Inferior parietal cortex (tissue), 1 donor: Measurements from ENCODE around the gene EIF6.
A peak's percentile ranks its signal among the peaks of the same experiment; 100 is the strongest.
"Not testable (repeated sequence)": the region's sequence is repeated elsewhere in the genome, so short reads cannot be mapped to it uniquely, and the experiment has no call there.

Experiments used
- DNase-seq: peaks from one replicate; pipeline ENCODE4 v3.0.0-alpha.2; 2016; ENCODE audit errors: extremely low spot score

The EIF6 gene

DNA sequence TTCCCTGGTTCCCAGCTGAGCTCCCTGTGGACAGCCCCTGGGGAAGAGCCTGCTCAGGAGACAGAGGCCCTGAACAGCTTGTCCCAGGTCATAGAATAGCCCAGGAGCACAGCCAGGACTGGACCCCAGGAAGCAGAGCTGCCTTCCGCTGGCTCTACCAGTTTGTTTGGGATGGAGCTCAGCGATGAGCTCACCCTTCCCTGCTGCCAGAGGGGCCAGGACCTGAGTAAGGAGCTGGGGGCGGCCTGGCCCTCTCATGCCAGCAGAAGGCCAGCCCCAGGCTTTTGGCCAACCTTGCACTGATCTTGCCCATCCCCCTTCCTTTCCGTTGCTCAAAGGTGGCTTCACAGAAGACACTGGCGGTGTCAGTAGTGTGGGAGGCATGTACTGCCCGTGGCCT, 24.1 kb downstream of the EIF6 start:
- no peak for DNase-seq

DNA sequence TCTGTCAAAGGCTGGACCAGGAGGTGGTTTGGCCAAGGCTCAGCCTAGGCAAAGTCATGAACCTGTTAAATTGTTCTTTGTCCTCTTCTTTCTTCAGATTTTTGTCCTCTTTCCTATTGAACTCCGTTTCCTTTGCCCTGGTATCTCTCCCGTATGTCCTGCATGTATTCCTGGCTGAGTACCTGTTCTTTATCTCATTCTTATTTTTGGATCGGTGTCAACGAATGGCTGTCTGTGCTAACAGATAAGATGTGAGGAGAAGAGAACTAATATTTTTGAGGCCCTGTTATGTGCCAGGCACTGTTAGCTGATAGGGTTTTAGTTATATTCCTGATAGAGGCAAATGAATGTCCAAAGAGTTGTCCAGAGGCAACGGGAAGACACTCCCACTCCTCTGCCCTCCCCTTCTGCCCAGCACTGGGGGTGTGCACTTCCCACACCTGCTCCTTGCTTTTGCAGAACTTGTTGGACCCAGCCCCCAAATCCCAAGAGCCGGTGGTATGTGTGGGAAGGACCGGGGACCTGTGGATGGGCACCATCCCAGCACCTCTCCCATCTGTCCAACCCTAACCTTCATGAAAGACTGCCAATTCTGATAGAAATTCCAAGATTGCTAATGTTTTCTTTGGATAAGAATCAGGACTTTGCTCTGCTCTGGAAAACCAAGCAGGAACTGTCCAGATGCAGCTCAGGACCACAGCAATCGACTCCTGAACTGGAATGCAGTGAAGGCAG, 27.2 kb downstream of the EIF6 start:
- no peak for DNase-seq

DNA sequence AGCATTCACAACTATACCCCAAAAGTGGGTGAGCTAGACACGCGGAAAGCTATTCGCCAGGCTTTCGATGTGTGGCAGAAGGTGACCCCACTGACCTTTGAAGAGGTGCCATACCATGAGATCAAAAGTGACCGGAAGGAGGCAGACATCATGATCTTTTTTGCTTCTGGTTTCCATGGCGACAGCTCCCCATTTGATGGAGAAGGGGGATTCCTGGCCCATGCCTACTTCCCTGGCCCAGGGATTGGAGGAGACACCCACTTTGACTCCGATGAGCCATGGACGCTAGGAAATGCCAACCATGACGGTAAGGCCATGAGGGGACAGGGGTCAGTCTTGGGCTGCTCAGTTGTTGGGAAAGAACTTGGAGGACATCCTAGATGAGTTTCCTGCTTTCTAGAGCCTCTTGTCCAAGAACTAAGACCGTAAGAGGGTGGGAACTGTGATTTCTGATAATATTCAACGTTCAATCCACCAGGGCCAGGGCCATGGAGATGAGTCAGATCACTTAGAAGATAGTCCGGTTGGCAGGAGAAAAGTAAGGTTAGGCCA, 30.0 kb downstream of the EIF6 start:
- DNase-seq: no peak

DNA sequence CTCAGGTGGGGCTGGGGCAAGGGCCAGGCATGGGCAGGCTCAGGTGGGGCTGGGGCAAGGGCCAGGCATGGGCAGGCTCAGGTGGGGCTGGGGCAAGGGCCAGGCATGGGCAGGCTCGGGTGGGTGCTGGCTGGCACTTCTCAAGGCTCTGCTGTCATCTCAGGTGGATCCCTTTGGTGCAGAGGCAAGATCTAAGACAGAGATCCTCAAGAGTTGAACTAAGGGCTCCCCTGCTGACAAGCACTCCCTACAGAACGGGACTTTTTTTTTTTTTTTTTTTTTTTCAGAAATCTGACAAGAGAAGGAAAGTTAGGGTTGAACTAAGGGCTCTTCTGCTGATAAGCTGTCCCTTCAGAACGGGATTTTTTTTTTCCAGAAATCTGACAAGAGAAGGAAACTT, 31.6 kb downstream of the EIF6 start:
- DNase-seq: no peak

DNA sequence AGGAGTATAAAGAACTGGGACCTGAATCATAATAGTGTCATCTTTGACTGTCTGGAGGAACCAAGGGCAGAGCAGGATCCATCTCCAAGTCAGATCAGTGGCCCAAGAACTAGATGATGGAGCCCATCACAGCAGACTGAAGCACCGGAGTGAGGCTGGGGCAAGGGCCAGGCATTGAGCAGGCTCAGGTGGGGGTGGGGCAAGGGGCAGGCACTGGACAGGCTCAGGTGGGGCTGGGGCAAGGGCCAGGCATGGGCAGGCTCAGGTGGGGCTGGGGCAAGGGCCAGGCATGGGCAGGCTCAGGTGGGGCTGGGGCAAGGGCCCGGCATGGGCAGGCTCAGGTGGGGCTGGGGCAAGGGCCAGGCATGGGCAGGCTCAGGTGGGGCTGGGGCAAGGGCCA, 32.0 kb downstream of the EIF6 start:
- not testable (repeated sequence) for DNase-seq

DNA sequence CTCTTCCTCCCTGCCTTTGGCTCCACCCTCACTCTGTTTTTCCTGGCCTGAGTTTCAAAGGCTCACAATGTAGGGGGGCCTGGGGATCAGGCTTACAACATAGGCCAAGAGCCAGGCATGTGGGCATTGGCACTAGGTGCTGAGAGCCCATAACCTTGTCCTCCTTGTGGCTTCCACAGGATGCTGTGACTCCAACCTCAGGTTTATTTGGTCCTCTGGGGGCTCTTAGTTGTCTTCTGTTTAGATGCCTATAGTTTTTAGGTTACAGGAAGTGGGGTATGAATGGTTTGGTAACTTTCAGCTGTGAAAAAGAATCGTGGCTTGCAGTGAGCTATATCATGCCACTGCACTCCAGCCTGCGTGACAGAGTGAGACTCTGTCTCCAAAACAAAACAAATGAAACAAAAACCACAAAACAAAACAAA, 32.5 kb downstream of the EIF6 start:
- no peak for DNase-seq

DNA sequence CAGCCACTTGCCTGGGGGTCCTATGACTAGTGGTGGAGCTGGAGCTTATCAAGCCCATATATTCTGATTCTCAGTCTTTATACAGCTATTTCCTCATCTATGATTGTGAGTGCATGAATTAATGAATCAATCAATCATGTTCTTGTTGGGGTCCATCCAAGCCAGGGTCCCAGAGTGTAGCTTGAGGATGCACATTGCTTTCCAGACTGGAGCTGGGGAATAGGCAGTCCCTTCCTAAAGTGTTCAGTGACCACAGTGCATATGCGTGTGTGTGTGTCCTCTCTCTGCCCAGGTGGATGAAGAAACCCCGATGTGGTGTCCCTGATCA, 33.0 kb downstream of the EIF6 start:
- DNase-seq: no peak

DNA sequence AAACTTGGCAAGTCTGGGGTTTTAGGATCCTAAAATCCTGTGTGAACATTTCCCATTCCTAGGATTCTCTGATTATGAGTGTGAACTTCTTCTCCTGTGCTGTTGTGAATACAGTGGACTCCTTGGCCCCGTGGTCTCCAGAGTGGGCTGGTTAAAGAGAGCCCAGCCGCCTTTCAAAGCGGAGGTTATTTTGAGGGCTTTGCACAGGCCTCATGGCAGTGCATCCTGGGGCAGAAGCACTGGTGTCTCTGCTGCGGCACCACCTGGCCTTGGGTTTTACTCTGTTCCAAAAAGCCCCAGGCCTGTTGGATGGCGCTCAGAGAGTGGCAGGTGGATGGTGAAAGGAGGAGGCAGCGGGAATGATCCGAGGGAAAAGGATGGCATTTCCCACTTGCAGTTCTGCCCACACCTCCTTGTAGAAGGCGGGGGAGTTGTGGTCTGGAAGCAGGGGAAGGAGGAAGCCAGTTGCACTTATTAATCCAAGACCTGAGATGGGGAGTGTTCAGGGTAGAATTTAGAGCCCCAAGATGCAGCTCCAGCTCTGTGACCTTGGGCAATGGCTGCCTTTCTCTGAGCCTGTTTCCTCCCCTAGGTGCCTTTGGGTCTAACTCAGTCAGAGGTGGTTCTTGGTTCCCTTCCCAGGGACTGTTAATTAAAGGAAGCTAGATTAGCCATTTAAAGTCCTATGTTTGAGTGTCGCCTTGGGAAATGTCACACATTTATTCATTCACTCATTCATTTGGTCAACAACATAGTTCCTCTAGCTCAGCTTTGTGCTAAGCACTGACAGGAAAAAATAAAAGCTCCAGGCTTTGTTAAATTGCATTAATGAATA, 35.7 kb downstream of the EIF6 start:
- no peak for DNase-seq

DNA sequence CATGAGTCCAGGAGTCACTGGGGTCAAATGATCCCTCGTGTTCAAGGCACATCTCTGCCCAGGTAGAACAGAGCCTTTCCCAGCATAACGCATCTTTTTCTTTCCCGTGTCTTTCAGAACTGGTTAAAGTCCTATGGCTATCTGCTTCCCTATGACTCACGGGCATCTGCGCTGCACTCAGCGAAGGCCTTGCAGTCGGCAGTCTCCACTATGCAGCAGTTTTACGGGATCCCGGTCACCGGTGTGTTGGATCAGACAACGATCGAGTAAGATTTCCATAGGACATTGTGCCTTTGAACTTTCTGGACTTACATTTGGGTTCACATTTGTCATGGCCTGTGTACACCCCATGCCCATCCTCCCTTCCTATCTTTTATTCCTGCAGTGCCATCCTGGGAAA, 37.8 kb downstream of the EIF6 start:
- no peak for DNase-seq

DNA sequence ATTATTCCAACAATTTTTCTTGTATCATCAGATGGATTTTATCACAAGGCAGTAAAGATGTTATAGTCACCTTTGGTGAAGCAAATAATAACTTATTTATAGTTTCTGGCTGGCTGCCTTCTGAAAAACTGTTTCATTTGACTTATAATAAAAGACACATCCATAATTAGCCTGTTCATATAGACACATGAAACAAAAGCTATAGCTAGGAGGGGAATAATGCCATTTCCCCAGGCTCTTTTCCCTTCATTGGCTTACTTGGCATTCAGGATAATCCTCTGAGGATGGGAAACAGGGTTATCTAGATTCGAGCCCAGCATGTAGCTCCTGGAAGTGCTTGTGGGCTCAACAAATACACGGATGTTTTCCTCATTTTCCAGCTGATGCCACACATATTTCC, 40.6 kb downstream of the EIF6 start:
- no peak for DNase-seq

DNA sequence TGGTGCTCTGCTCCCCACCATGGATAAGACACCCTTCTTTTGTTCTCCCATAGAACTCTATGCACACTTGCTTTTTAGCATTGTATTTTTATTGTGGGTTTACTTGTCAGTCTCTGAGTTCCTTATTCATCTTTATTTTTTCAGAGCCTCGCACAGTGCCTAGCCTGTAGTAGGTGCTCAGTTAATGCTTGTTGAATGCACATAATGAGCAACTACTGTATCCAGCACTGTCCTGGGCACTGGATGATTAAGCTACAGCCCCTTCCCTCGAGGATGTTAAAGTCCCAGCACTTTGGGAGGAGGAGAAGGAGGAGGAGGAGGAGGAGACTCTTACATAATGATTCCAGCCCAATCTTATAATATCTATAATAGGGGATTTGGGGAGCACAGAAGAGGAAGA, 41.3 kb downstream of the EIF6 start:
- no peak for DNase-seq

DNA sequence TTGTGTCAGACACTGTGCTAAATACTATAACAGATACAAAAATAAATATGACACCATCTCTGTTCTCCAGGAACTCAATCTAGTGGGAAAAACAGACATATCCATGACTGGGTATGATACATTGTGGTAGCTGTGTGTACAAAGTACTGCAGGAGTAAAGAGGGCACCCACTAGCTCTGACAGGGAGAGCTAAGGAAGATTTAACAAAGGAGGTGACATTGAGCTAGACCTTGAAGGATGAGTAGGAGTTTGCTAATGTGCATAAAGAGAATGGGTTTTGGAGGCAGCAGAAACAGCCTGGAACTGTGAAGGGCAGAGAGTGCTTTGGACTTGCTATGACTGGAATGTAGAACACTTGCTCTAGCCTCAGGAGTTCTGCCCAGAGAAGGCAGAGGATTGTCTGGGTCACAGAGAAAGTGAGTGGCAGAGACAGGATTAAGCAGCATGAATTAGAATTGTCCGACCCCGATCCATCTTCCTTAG, 43.7 kb downstream of the EIF6 start:
- DNase-seq: no peak

DNA sequence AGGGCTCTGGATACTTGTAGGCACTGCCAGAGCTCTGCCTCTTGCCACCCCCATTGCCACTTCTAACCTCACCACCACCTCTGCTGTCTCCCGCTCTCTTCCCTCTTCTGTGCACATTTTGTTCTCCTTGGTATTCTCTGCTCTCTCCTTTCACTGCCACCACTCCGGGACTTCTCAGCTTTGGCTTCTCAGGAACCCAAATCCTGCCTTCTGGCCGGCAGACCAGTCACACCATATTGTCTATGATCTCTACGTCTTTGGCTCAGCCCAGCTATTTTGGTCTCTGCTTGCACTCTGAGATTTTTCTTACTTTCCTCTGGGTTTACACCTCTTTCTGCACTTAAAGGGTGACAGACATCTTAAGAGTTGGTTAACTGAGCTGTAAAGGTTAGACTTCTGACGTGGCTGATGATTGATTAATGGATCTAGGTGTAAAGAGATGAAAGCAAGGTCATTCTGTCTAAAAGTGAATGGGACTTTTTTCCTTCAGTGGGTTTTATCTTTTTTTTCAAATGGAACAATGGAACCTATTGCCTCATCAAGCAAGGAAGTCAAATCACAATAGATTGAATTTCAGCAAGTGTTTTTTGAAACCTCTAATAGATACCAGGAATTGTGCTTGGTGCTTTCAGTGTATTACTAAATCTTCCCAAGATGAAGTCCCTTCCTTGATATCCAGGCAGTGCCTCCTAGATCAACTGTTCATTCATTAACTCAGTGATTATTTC, 44.3 kb downstream of the EIF6 start:
- no peak for DNase-seq

DNA sequence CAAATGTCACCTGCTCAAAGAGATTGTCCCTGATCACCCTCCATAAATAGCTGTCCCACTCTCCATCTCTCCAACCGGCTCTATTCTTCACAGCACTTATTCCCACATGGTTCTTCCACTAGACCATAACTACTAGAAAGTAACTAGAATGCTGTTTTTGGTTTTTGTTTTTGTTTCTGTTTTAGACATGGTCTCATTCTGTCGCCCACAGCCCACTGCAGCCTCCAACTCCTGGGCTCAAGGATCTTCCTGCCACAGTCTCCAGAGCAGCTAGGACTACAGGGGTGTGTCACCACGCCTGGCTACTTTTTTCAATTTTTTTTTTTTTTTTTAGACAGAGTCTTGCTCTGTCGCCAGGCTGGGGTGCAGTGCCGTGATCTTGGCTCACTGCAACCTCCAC, 45.8 kb downstream of the EIF6 start:
- no peak for DNase-seq

DNA sequence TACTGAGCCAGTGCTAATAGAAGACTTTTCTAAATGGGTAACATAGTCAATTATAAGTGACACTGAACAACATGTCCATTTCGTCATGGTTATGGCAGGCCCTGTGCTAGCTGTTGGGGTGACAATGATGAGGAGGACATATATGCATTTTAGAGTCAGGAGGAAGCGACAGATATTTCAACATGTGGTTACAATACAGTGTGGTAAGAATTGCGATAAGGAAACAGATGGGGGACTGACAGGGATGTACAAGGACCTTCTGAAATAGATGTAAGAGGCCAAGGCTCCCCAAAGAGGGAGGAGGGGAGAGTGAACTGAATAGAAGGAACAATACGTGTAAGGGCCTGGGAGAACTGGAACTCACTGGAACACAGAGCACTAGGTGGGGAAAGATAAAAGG, 46.4 kb downstream of the EIF6 start:
- DNase-seq: no peak

DNA sequence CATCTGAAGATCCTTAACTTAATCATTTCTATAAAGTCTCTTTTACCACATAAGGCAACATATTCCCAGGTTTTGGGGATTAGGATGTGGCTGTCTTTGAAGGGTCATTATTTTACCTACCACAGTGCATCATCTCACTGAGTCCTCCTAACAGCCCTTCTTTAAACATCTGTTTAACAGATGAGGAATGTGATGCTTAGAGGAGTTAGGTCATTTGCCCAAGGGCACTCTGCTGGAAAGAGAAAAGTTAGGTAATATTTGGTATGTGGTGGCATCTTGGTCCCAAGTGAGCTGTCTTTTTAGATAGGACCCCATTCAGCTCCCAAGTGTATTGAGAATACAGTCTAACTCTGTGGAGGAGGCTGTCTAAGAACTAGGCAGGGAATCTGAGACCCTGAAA, 47.1 kb downstream of the EIF6 start:
- DNase-seq: no peak

DNA sequence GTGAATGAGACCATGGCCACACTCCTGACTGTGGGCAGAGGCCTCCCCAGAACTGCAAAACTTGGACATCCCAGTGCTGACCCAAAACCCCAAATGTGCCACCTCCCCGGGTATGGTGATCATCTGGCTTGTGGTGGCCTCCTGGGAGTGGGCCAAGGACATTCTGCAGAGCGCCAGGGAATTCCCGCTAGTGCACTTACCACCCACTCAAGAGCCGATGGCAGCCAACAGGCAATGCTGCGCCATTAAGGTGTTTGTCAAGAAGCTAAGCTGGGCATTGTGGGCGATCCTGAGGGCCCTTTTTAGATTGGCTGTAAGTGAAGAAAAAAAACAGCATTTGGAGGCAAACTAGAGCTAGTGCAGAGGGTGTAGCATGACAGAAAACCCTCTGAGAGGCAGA, 48.7 kb downstream of the EIF6 start:
- peak; percentile 31 for DNase-seq

DNA sequence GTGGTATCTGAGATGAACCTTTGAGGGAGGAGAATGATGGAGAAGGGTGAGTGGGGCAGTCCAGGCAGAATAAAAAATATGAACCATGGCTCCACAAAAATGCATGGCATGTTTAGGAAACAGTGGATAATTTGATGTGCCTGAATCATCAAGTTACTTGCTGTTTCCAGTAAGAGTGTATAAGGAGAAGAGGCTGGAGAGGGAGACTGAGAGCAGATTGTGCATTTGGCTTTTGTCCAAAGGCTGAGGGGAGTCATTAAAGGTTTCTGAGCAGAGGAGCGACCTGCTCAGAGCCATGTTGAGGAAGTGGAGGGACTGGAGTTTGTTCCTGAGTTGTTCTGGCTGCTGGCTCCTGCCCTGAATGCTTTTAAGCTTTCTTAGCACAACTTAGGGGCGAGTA, 52.0 kb downstream of the EIF6 start:
- no peak for DNase-seq
